SU-DHL-6 (cell line): ENCODE results near the gene KCNB1.

Experiments used
- CTCF ChIP-seq: fragments of 200-600 bp; sonication (generic); IDR thresholded peaks from one replicate; pipeline ENCODE4 v1.5.1; 2017; ENCODE audit warnings: antibody characterized with exemption, mild to moderate bottlenecking, low read length, moderate library complexity; ENCODE audit not compliant: insufficient read depth, poor library complexity, severe bottlenecking
- EZH2phosphoT487 ChIP-seq: fragments of 200-600 bp; sonication (generic), shearing (Covaris generic); conservative IDR thresholded peaks from 2 replicates; pipeline ENCODE4 v1.6.1; 2018; ENCODE audit warnings: mild to moderate bottlenecking, antibody characterized with exemption, low read length, moderate library complexity, mixed read lengths

GRCh38 chr20:49391404-49392245 lies 90.8 kb downstream of the KCNB1 start:
- no peak for TF ChIP-seq EZH2phosphoT487
- no peak for TF ChIP-seq CTCF
